Lower leg skin (tissue), 3 donors: Measurements from ENCODE around the gene SGIP1.

Experiments
- CTCF ChIP-seq, 3 donors: fragments of 450-650 bp; IDR thresholded peaks; one replicate each; pipeline ENCODE4 v1.5.1; 2016; ENCODE audit warnings: antibody characterized with exemption in 3 of 3, mild to moderate bottlenecking in 3 of 3, moderate library complexity in 2 of 3
- POLR2A ChIP-seq, 2 donors: fragments of 450-650 bp; IDR thresholded peaks; one replicate each; pipeline ENCODE4 v1.6.1; 2016 to 2017; ENCODE audit warnings: antibody characterized with exemption in 2 of 2, mild to moderate bottlenecking in 1 of 2, moderate library complexity in 1 of 2

- TF ChIP-seq CTCF (IDR thresholded peaks at IDR 0.05), result no peak
- TF ChIP-seq POLR2A (IDR thresholded peaks at IDR 0.05), result no peak
Observed at GRCh38 chr1:66537718-66538117, 3.8 kb downstream of the SGIP1 start.
